Measurements from ENCODE around the gene ADPRHL1. TPM values are rescaled to one million over a fixed set of nuclear protein-coding genes. Genes with fewer than 3 reads are reported as not detected.
"Not testable (repeated sequence)": the region's sequence is repeated elsewhere in the genome, so short reads cannot be mapped to it uniquely, and the experiment has no call there.

The ADPRHL1 gene
- total and polyA plus RNA-seq, 12 donors = 163 to 939 (median 656) TPM

- Histone ChIP-seq H3K4me3 (no peak overlapping the region), H3K27ac (peak overlapping the region in 6 of 10 donors; percentile 6 to 79 (median 36)), H3K9me3 (peaks cover 0 to 4% (median 0%) of the 10 kb centered on the region in 11 donors), H3K36me3 (peaks cover 0 to 74% (median 25%) of the 10 kb centered on the region in 9 donors), H3K4me1 (peaks cover 0 to 30% (median 16%) of the 10 kb centered on the region in 9 donors), H3K27me3 (no peaks in the 10 kb centered on the region)
- ATAC-seq (peak in 7 of 8 donors; percentile 29 to 82 (median 63)), DNase-seq (no peak)
- intact Hi-C loops (cut with DNase I) = no loop called here
- TF ChIP-seq CTCF (IDR thresholded peaks at IDR 0.05) = no peak
- WGBS, 2 donors = 53 to 54% methylated on average over 10 of the region's 10 CpGs
Measured at GRCh38 chr13:113474179-113474578, 20.9 kb upstream of the ADPRHL1 start.

- intact Hi-C loops (cut with DNase I) = loop anchor here in 1 of 10 donors (1.0 kb wide), 1 partner anchor 18 kb away; the partner anchor contains the start of gene DCUN1D2
- no peaks in the 10 kb centered on the region for H3K9me3 ChIP-seq
- H3K27me3 ChIP-seq = no peaks in the 10 kb centered on the region
- 69 to 76% methylated on average over 28 of the region's 28 CpGs for WGBS, 2 donors
- ATAC-seq (peak; percentile 57 to 91 (median 81)), DNase-seq (peak in 1 of 2 donors; percentile 54)
- H3K4me1 ChIP-seq = peaks cover 0 to 30% (median 16%) of the 10 kb centered on the region in 9 donors
- H3K4me3 ChIP-seq = peak overlapping the region in 6 of 10 donors; percentile 8 to 42 (median 26)
- H3K36me3 ChIP-seq = peaks cover 0 to 68% (median 25%) of the 10 kb centered on the region in 9 donors
- H3K27ac ChIP-seq = peak overlapping the region; percentile 56 to 87 (median 78)
- TF ChIP-seq CTCF (IDR thresholded peaks at IDR 0.05) = peak in 1 of 9 donors; percentile 9
Measured at GRCh38 chr13:113472355-113473025, 19.2 kb upstream of the ADPRHL1 start.

GRCh38 chr13:113471844-113472243 is 18.6 kb upstream of the ADPRHL1 start:
- Histone ChIP-seq H3K27me3 (no peaks in the 10 kb centered on the region), H3K4me1 (peaks cover 0 to 30% (median 16%) of the 10 kb centered on the region in 9 donors), H3K9me3 (no peaks in the 10 kb centered on the region), H3K36me3 (peaks cover 0 to 68% (median 24%) of the 10 kb centered on the region in 9 donors), H3K27ac (peak overlapping the region; percentile 56 to 87 (median 76)), H3K4me3 (peak overlapping the region in 7 of 10 donors; percentile 4 to 42 (median 26))
- peak in 7 of 8 donors; percentile 8 to 80 (median 68) for ATAC-seq
- intact Hi-C loops (cut with DNase I) = loop anchor here in 1 of 10 donors (1.0 kb wide), 1 partner anchor 18 kb away; the partner anchor contains the start of gene DCUN1D2
- peak in 1 of 2 donors; percentile 53 for DNase-seq
- no peak for TF ChIP-seq CTCF (IDR thresholded peaks at IDR 0.05)
- WGBS, 2 donors = 70 to 75% methylated on average over 11 of the region's 11 CpGs

GRCh38 chr13:113470635-113471163 is 17.4 kb upstream of the ADPRHL1 start:
- Histone ChIP-seq H3K4me1 (peaks cover 0 to 30% (median 16%) of the 10 kb centered on the region in 9 donors), H3K36me3 (peaks cover 0 to 68% (median 23%) of the 10 kb centered on the region in 9 donors)
- WGBS, 2 donors = 98 to 100% methylated on average over 4 of the region's 4 CpGs
- DNase-seq; H3K27ac ChIP-seq; ATAC-seq; H3K4me3 ChIP-seq; H3K27me3 ChIP-seq; H3K9me3 ChIP-seq; intact Hi-C loops (cut with DNase I): not testable (repeated sequence)
